ENCODE data around the gene LDB1.

LDB1 gene

GRCh38 chr10:102111276-102111675 is 8.9 kb downstream of the LDB1 start:
- no peak for DNase-seq (ENCODE audit: low spot score)
- no CpG with 5 or more reads among the region's 12 CpGs for WGBS, 2 donors (ENCODE audit: extremely low coverage in 2 of 2, insufficient read length in 2 of 2, insufficient replicate concordance in 1 of 2)

GRCh38 chr10:102109166-102110116 is 10.7 kb downstream of the LDB1 start:
- no peak overlapping the region for H2BK120ac ChIP-seq (ENCODE audit: low read depth, low read length)
- no CpG with 5 or more reads among the region's 24 CpGs for WGBS, 2 donors (ENCODE audit: extremely low coverage in 2 of 2, insufficient read length in 2 of 2, insufficient replicate concordance in 1 of 2)
- no peak overlapping the region for H3K27ac ChIP-seq (replicated peaks; ENCODE audit: low read length)
- peaks cover 54 to 90% of the 10 kb centered on the region in 2 donors for H3K36me3 ChIP-seq (replicated peaks in 1 of 2; ENCODE audit: control insufficient read depth in 2 of 2, insufficient read depth in 2 of 2, low read length in 2 of 2)
- no peak overlapping the region for H2AFZ ChIP-seq (ENCODE audit: low read length)
- no peaks in the 10 kb centered on the region for H3K27me3 ChIP-seq (ENCODE audit: control insufficient read depth in 3 of 3, insufficient read depth in 3 of 3, low read depth in 1 of 3, low read length in 3 of 3)
- no peak overlapping the region for H3K23ac ChIP-seq (ENCODE audit: low read depth, low read length, poor library complexity)
- no peak overlapping the region for H3K4ac ChIP-seq (ENCODE audit: low read length)
- H2AK5ac ChIP-seq (ENCODE audit: low read depth, low read length), result no peak overlapping the region
- H3K4me2 ChIP-seq (ENCODE audit: insufficient read depth, low read length, poor library complexity, severe bottlenecking), result no peak overlapping the region
- no peak overlapping the region for H2BK12ac ChIP-seq (ENCODE audit: low read length)
- no peak overlapping the region for H3K18ac ChIP-seq (ENCODE audit: low read length)
- H2BK5ac ChIP-seq (ENCODE audit: low read length), result no peak overlapping the region
- peaks cover 17% of the 10 kb centered on the region for H3K79me1 ChIP-seq (ENCODE audit: low read depth, low read length)
- peaks cover 0 to 2% of the 10 kb centered on the region in 2 donors for H3K9me3 ChIP-seq (replicated peaks in 1 of 2; ENCODE audit: control insufficient read depth in 2 of 2, insufficient read depth in 1 of 2, low read depth in 1 of 2, low read length in 2 of 2)
- DNase-seq (ENCODE audit: low spot score), result no peak
- no peak overlapping the region for H3K14ac ChIP-seq (ENCODE audit: low read length)
- no peak overlapping the region for H3K4me3 ChIP-seq (ENCODE audit: low read length in 2 of 2)
- H2BK15ac ChIP-seq (ENCODE audit: low read length), result no peak overlapping the region
- no peak overlapping the region for H4K91ac ChIP-seq (ENCODE audit: low read depth, low read length, poor library complexity)
- H4K8ac ChIP-seq (ENCODE audit: low read depth, low read length), result no peak overlapping the region
- peaks cover 10 to 16% of the 10 kb centered on the region in 2 donors for H3K4me1 ChIP-seq (ENCODE audit: control insufficient read depth in 2 of 2, insufficient read depth in 1 of 2, low read depth in 1 of 2, low read length in 2 of 2)
- H3K9ac ChIP-seq (ENCODE audit: low read depth, low read length, poor library complexity), result no peak overlapping the region

More at GRCh38 chr10:102111276-102111675, 8.9 kb downstream of the LDB1 start:
- Histone ChIP-seq H3K4me2 (ENCODE audit: insufficient read depth, low read length, poor library complexity, severe bottlenecking) (no peak overlapping the region), H3K9me3 (replicated peaks in 1 of 2; ENCODE audit: control insufficient read depth in 2 of 2, insufficient read depth in 1 of 2, low read depth in 1 of 2, low read length in 2 of 2) (peaks cover 0 to 2% of the 10 kb centered on the region in 2 donors), H3K4me1 (ENCODE audit: control insufficient read depth in 2 of 2, insufficient read depth in 1 of 2, low read depth in 1 of 2, low read length in 2 of 2) (peaks cover 21 to 23% of the 10 kb centered on the region in 2 donors), H2AK5ac (ENCODE audit: low read depth, low read length) (no peak overlapping the region), H2BK15ac (ENCODE audit: low read length) (no peak overlapping the region), H3K79me1 (ENCODE audit: low read depth, low read length) (peaks cover 17% of the 10 kb centered on the region), H3K18ac (ENCODE audit: low read length) (no peak overlapping the region), H2BK120ac (ENCODE audit: low read depth, low read length) (no peak overlapping the region), H4K8ac (ENCODE audit: low read depth, low read length) (no peak overlapping the region), H3K27ac (replicated peaks; ENCODE audit: low read length) (no peak overlapping the region), H3K23ac (ENCODE audit: low read depth, low read length, poor library complexity) (no peak overlapping the region), H3K9ac (ENCODE audit: low read depth, low read length, poor library complexity) (no peak overlapping the region), H3K27me3 (ENCODE audit: control insufficient read depth in 3 of 3, insufficient read depth in 3 of 3, low read depth in 1 of 3, low read length in 3 of 3) (no peaks in the 10 kb centered on the region), H3K14ac (ENCODE audit: low read length) (no peak overlapping the region), H3K4me3 (ENCODE audit: low read length in 2 of 2) (no peak overlapping the region), H3K4ac (ENCODE audit: low read length) (no peak overlapping the region), H4K91ac (ENCODE audit: low read depth, low read length, poor library complexity) (no peak overlapping the region), H3K36me3 (replicated peaks in 1 of 2; ENCODE audit: control insufficient read depth in 2 of 2, insufficient read depth in 2 of 2, low read length in 2 of 2) (peaks cover 48 to 74% of the 10 kb centered on the region in 2 donors), H2BK5ac (ENCODE audit: low read length) (no peak overlapping the region), H2AFZ (ENCODE audit: low read length) (no peak overlapping the region), H2BK12ac (ENCODE audit: low read length) (no peak overlapping the region)

GRCh38 chr10:102106998-102107397 is 13.2 kb downstream of the LDB1 start:
- no CpG with 5 or more reads among the region's 2 CpGs for WGBS, 2 donors (ENCODE audit: extremely low coverage in 2 of 2, insufficient read length in 2 of 2, insufficient replicate concordance in 1 of 2)
- Histone ChIP-seq H2BK15ac (ENCODE audit: low read length) (no peak overlapping the region), H3K9me3 (replicated peaks in 1 of 2; ENCODE audit: control insufficient read depth in 2 of 2, insufficient read depth in 1 of 2, low read depth in 1 of 2, low read length in 2 of 2) (peaks cover 0 to 2% of the 10 kb centered on the region in 2 donors), H3K27ac (replicated peaks; ENCODE audit: low read length) (no peak overlapping the region), H3K36me3 (replicated peaks in 1 of 2; ENCODE audit: control insufficient read depth in 2 of 2, insufficient read depth in 2 of 2, low read length in 2 of 2) (peaks cover 52 to 95% of the 10 kb centered on the region in 2 donors), H3K9ac (ENCODE audit: low read depth, low read length, poor library complexity) (no peak overlapping the region), H3K4me3 (ENCODE audit: low read length in 2 of 2) (no peak overlapping the region), H2BK12ac (ENCODE audit: low read length) (no peak overlapping the region), H4K8ac (ENCODE audit: low read depth, low read length) (no peak overlapping the region), H3K4ac (ENCODE audit: low read length) (no peak overlapping the region), H3K4me1 (ENCODE audit: control insufficient read depth in 2 of 2, insufficient read depth in 1 of 2, low read depth in 1 of 2, low read length in 2 of 2) (no peaks in the 10 kb centered on the region), H3K79me1 (ENCODE audit: low read depth, low read length) (peaks cover 14% of the 10 kb centered on the region), H4K91ac (ENCODE audit: low read depth, low read length, poor library complexity) (no peak overlapping the region), H2AFZ (ENCODE audit: low read length) (no peak overlapping the region), H2BK120ac (ENCODE audit: low read depth, low read length) (no peak overlapping the region), H3K27me3 (ENCODE audit: control insufficient read depth in 3 of 3, insufficient read depth in 3 of 3, low read depth in 1 of 3, low read length in 3 of 3) (no peaks in the 10 kb centered on the region), H3K14ac (ENCODE audit: low read length) (no peak overlapping the region), H2AK5ac (ENCODE audit: low read depth, low read length) (no peak overlapping the region), H3K4me2 (ENCODE audit: insufficient read depth, low read length, poor library complexity, severe bottlenecking) (no peak overlapping the region), H2BK5ac (ENCODE audit: low read length) (no peak overlapping the region), H3K18ac (ENCODE audit: low read length) (no peak overlapping the region), H3K23ac (ENCODE audit: low read depth, low read length, poor library complexity) (no peak overlapping the region)
- DNase-seq (ENCODE audit: low spot score), result no peak

- Histone ChIP-seq H3K18ac (ENCODE audit: low read length) (no peak overlapping the region), H3K9me3 (replicated peaks in 1 of 2; ENCODE audit: control insufficient read depth in 2 of 2, insufficient read depth in 1 of 2, low read depth in 1 of 2, low read length in 2 of 2) (no peaks in the 10 kb centered on the region), H2BK5ac (ENCODE audit: low read length) (no peak overlapping the region), H2BK120ac (ENCODE audit: low read depth, low read length) (no peak overlapping the region), H3K27me3 (ENCODE audit: control insufficient read depth in 3 of 3, insufficient read depth in 3 of 3, low read depth in 1 of 3, low read length in 3 of 3) (no peaks in the 10 kb centered on the region), H2AFZ (ENCODE audit: low read length) (no peak overlapping the region), H4K91ac (ENCODE audit: low read depth, low read length, poor library complexity) (no peak overlapping the region), H3K23ac (ENCODE audit: low read depth, low read length, poor library complexity) (no peak overlapping the region), H2BK15ac (ENCODE audit: low read length) (no peak overlapping the region), H3K79me1 (ENCODE audit: low read depth, low read length) (no peaks in the 10 kb centered on the region), H3K4me3 (ENCODE audit: low read length in 2 of 2) (no peak overlapping the region), H2BK12ac (ENCODE audit: low read length) (no peak overlapping the region), H3K9ac (ENCODE audit: low read depth, low read length, poor library complexity) (no peak overlapping the region), H3K27ac (replicated peaks; ENCODE audit: low read length) (no peak overlapping the region), H3K4me1 (ENCODE audit: control insufficient read depth in 2 of 2, insufficient read depth in 1 of 2, low read depth in 1 of 2, low read length in 2 of 2) (no peaks in the 10 kb centered on the region), H3K14ac (ENCODE audit: low read length) (no peak overlapping the region), H3K4ac (ENCODE audit: low read length) (no peak overlapping the region), H2AK5ac (ENCODE audit: low read depth, low read length) (no peak overlapping the region), H4K8ac (ENCODE audit: low read depth, low read length) (no peak overlapping the region), H3K36me3 (replicated peaks in 1 of 2; ENCODE audit: control insufficient read depth in 2 of 2, insufficient read depth in 2 of 2, low read length in 2 of 2) (peaks cover 12 to 59% of the 10 kb centered on the region in 2 donors), H3K4me2 (ENCODE audit: insufficient read depth, low read length, poor library complexity, severe bottlenecking) (no peak overlapping the region)
- no peak for DNase-seq (ENCODE audit: low spot score)
- WGBS, 2 donors (ENCODE audit: extremely low coverage in 2 of 2, insufficient read length in 2 of 2, insufficient replicate concordance in 1 of 2), result no CpG with 5 or more reads among the region's 1 CpG
These were observed 17.7 kb downstream of the LDB1 start for GRCh38 chr10:102102421-102102820.
